Activated CD8-positive, alpha-beta T cell treated with anti-CD3 and anti-CD28 coated beads for 36 hours (primary cell): Measurements from ENCODE around the gene MRPS25. TPM values are rescaled to one million over a fixed set of nuclear protein-coding genes. Genes with fewer than 3 reads are reported as not detected.

Experiments
- ATAC-seq: fragments of 200-7000 bp; cut with Tn5 transposase; one replicate; pipeline ENCODE4 v1.10.0; 2021; ENCODE audit warnings: mild to moderate bottlenecking, moderate library complexity
- CTCF ChIA-PET: fragments of 350-600 bp; sonication (Branson Sonifier 250); formaldehyde crosslinking; loops from one replicate; lab custom pipeline; 2021; ENCODE audit warnings: antibody characterized with exemption; lab: Charles Lee
- POLR2A ChIA-PET: fragments of 350-600 bp; sonication (Branson Sonifier 250); formaldehyde crosslinking; loops from one replicate; lab custom pipeline; 2021; ENCODE audit warnings: antibody characterized with exemption; lab: Charles Lee
- DNase-seq: peaks from one replicate; pipeline ENCODE4 v3.0.0-alpha.2; 2020
- H3K27ac Mint-ChIP-seq: one replicate; pipeline ENCODE4 v1.8.0; 2021; ENCODE audit warnings: mild to moderate bottlenecking, mixed read lengths
- H3K27me3 Mint-ChIP-seq: one replicate; pipeline ENCODE4 v1.8.0; 2021; ENCODE audit warnings: mixed read lengths
- H3K36me3 Mint-ChIP-seq: one replicate; pipeline ENCODE4 v1.8.0; 2021; ENCODE audit warnings: low read depth, mixed read lengths
- H3K4me1 Mint-ChIP-seq: one replicate; pipeline ENCODE4 v1.8.0; 2021; ENCODE audit warnings: low read depth, mixed read lengths
- H3K4me3 Mint-ChIP-seq: one replicate; pipeline ENCODE4 v1.8.0; 2021; ENCODE audit warnings: mild to moderate bottlenecking, moderate library complexity, mixed read lengths
- H3K9me3 Mint-ChIP-seq: one replicate; pipeline ENCODE4 v1.8.0; 2021; ENCODE audit warnings: mixed read lengths
- CTCF ChIP-seq: fragments of 200-600 bp; IDR thresholded peaks from one replicate; pipeline ENCODE4 v1.8.0; 2022; ENCODE audit warnings: antibody characterized with exemption, mild to moderate bottlenecking
- intact Hi-C: fragments of 100-400 bp; cut with micrococcal nuclease; formaldehyde crosslinking; loops from one replicate; pipeline ENCODE4 v1.10.0; 2022
- total RNA-seq, 2 experiments: library from RNA; stranded (reverse); gene quantifications; one replicate each; pipeline ENCODE4 v1.2.3, GENCODE V29; 2021

MRPS25 gene
- total RNA-seq, 2 experiments from 2014 or later: 73.9 to 78.2 TPM

DNA sequence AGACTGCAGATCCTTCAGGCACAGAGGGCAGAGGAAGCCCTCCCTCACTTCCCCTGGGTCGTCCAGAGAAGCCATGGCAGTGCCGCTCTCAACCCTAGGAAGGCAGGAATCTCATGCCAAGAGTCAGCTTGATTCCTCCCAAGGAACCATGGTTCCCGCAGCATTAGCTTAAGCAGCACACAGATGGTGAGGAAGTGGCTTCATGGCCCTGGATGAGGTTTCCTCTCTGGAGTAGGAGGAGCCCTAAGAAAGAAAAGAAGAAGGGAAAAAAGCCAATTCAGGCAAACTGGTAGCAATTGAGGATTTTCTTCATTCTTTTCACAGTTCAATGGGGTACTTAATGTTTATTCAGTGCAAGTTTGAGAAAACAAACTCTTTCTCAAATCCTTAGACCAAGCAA lies 30.9 kb upstream of the MRPS25 start:
- H3K4me3 Mint-ChIP-seq: no peak overlapping the region
- CTCF ChIA-PET: interaction anchor here (1.0 to 1.5 kb wide), 3 partner anchors 14 to 174 kb away, joined by 3 read pairs; no protein-coding TSS in a partner anchor
- TF ChIP-seq CTCF: no peak
- DNase-seq: no peak
- H3K27ac Mint-ChIP-seq: peak overlapping the region; percentile 13
- peaks cover 12% of the 10 kb centered on the region for H3K36me3 Mint-ChIP-seq
- H3K9me3 Mint-ChIP-seq: no peaks in the 10 kb centered on the region
- ATAC-seq: no peak
- POLR2A ChIA-PET: interaction anchor here (3.6 kb wide), 1 partner anchor 31 kb away, joined by 40 read pairs; the partner anchor contains the start of gene MRPS25
- peaks cover 19% of the 10 kb centered on the region for H3K4me1 Mint-ChIP-seq
- intact Hi-C loops: no loop called here
- H3K27me3 Mint-ChIP-seq: peaks cover 2% of the 10 kb centered on the region

DNA sequence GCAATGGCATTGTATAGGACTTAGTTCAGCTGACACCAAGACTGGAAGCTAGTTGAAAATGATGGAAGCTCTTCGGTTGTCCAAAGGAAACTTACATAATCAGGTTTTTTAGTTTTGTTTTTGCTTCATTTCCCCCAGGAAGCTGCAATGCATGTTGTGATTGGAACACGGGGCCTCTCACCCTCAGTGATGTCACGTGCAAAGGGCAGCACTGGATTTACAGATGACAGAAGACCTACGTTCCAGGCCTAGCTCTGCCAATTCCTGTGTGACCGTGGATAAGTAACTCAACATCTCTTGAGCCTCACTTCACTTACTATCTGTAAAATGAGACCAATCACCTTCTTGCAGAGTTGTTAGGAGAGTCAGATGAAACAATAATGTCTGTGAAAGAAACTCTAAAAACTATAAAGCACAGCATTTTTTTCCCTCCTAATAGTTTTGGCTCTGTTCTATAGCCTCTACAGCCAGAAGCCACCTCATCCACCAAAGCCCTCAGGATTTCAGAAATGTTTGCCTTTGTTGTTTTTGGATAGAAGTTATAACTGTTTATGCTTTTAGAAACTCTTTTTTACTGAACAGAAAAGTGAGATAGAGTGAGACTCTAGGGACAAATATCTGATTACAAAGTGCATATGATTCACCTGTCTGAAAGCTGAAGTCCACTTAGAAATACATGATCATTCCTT lies 29.2 kb upstream of the MRPS25 start:
- no peak for ATAC-seq
- Mint-ChIP-seq H3K27me3 (peaks cover 2% of the 10 kb centered on the region), H3K4me3 (no peak overlapping the region), H3K4me1 (peaks cover 18% of the 10 kb centered on the region), H3K27ac (no peak overlapping the region), H3K36me3 (peaks cover 16% of the 10 kb centered on the region), H3K9me3 (no peaks in the 10 kb centered on the region)
- ChIA-PET POLR2A (interaction anchor here (0.6 to 1.4 kb wide), 2 partner anchors 19 to 311 kb away, joined by 3 to 4 read pairs; no protein-coding TSS in a partner anchor), CTCF (interaction anchor here (1.2 kb wide), 1 partner anchor 13 kb away, joined by 6 read pairs; no protein-coding TSS in a partner anchor)
- no peak for TF ChIP-seq CTCF
- intact Hi-C loops: no loop called here
- no peak for DNase-seq

DNA sequence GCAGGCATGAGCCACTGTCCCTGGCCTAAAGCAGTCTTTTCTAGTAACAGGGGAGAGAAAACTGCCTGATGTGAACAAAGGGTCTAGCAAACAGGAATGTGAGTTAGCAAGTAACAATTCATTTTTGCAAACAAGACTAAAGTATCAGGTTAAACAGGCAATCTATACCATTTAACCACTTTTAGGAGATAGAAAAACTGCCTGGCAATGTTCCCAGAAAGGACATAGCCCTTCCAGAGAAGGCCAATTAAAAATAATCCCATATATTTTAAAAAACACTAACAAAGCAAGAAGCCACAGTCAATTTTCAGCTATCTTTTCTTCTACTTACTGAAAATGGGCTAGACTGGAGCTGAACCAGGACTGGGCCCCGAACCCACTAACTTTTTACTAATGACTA lies 27.6 kb upstream of the MRPS25 start:
- no peak for TF ChIP-seq CTCF
- H3K9me3 Mint-ChIP-seq: no peaks in the 10 kb centered on the region
- ChIA-PET POLR2A (interaction anchor here (1.4 kb wide), 2 partner anchors 17 to 24 kb away, joined by 3 to 4 read pairs; no protein-coding TSS in a partner anchor), CTCF (interaction anchor here (1.2 kb wide), 1 partner anchor 166 kb away, joined by 3 read pairs; no protein-coding TSS in a partner anchor)
- H3K4me3 Mint-ChIP-seq: no peak overlapping the region
- no peak overlapping the region for H3K27ac Mint-ChIP-seq
- intact Hi-C loops: no loop called here
- no peak for DNase-seq
- no peaks in the 10 kb centered on the region for H3K27me3 Mint-ChIP-seq
- H3K36me3 Mint-ChIP-seq: peaks cover 13% of the 10 kb centered on the region
- H3K4me1 Mint-ChIP-seq: peaks cover 9% of the 10 kb centered on the region
- ATAC-seq: no peak

- no peaks in the 10 kb centered on the region for H3K9me3 Mint-ChIP-seq
- no peak overlapping the region for H3K27ac Mint-ChIP-seq
- POLR2A ChIA-PET: interaction anchor here (0.6 kb wide), 1 partner anchor 1419 kb away, joined by 4 read pairs; no protein-coding TSS in a partner anchor
- ATAC-seq: no peak
- CTCF ChIA-PET: interaction anchor here (1.2 to 1.6 kb wide), 4 partner anchors 16 to 165 kb away, joined by 3 to 6 read pairs (median 4); no protein-coding TSS in a partner anchor
- peaks cover 5% of the 10 kb centered on the region for H3K4me1 Mint-ChIP-seq
- peaks cover 16% of the 10 kb centered on the region for H3K36me3 Mint-ChIP-seq
- intact Hi-C loops: no loop called here
- no peak overlapping the region for H3K4me3 Mint-ChIP-seq
- no peaks in the 10 kb centered on the region for H3K27me3 Mint-ChIP-seq
- TF ChIP-seq CTCF: no peak
- no peak for DNase-seq
These were observed 26.5 kb upstream of the MRPS25 start for GRCh38 chr3:15091575-15091974.

GRCh38 chr3:15089201-15089600 lies 24.1 kb upstream of the MRPS25 start:
- ATAC-seq: no peak
- peaks cover 24% of the 10 kb centered on the region for H3K36me3 Mint-ChIP-seq
- CTCF ChIA-PET: interaction anchor here (0.6 to 1.1 kb wide), 2 partner anchors 19 to 163 kb away, joined by 3 read pairs; no protein-coding TSS in a partner anchor
- peaks cover 3% of the 10 kb centered on the region for H3K4me1 Mint-ChIP-seq
- H3K9me3 Mint-ChIP-seq: no peaks in the 10 kb centered on the region
- POLR2A ChIA-PET: interaction anchor here (0.6 to 2.9 kb wide), 2 partner anchors 9 to 148 kb away, joined by 6 to 15 read pairs; partner anchors contain the start of gene RBSN
- no peak for TF ChIP-seq CTCF
- H3K27ac Mint-ChIP-seq: no peak overlapping the region
- no peak for DNase-seq
- intact Hi-C loops: no loop called here
- H3K4me3 Mint-ChIP-seq: no peak overlapping the region
- H3K27me3 Mint-ChIP-seq: no peaks in the 10 kb centered on the region
